RWPE1 (cell line): ENCODE measurements around the gene PF4V1.
A peak's percentile ranks its signal among the peaks of the same experiment; 100 is the strongest.

ENCODE experiments used
- CTCF ChIA-PET: fragments of 350-600 bp; sonication (Branson Sonifier 250); formaldehyde crosslinking; extraction: SDS; loops from one replicate; lab custom pipeline; 2021; lab: Yijun Ruan, JAX
- POLR2A ChIA-PET: fragments of 400-600 bp; formaldehyde crosslinking; extraction: SDS; loops from one replicate; lab custom pipeline; 2020; ENCODE audit warnings: antibody characterized with exemption; ENCODE audit not compliant: low non-redundant PET; lab: Yijun Ruan, JAX
- DNase-seq: peaks from one replicate; pipeline ENCODE4 v3.0.0; 2012; ENCODE audit warnings: low spot score
- H3K27ac ChIP-seq: fragments of 450-650 bp; 2 replicates; pipeline ENCODE4 v1.5.1; 2017
- CTCF ChIP-seq: fragments of 450-650 bp; conservative IDR thresholded peaks from 2 replicates; pipeline ENCODE4 v1.5.1; 2017; ENCODE audit warnings: low read depth, mild to moderate bottlenecking

The PF4V1 gene

GRCh38 chr4:73853246-73853704 is at the start of gene PF4V1:
Gene PF4V1 (plus strand): TSS chr4:73853296. CDS start chr4:73853363, 67 bp downstream.
- DNase-seq = no peak
- CTCF ChIA-PET = no interaction called here
- POLR2A ChIA-PET = no interaction called here
- TF ChIP-seq CTCF = no peak
- no peak within 1 kb of the TSS for H3K27ac ChIP-seq

GRCh38 chr4:73810191-73810590 is 42.9 kb upstream of the PF4V1 start:
- H3K27ac ChIP-seq = no peak overlapping the region
- DNase-seq = no peak
- CTCF ChIA-PET = interaction anchor here (0.6 kb wide), 1 partner anchor 137 kb away, joined by 3 read pairs; no protein-coding TSS in a partner anchor
- TF ChIP-seq CTCF = no peak
- POLR2A ChIA-PET = no interaction called here

GRCh38 chr4:73811841-73812240 is 41.3 kb upstream of the PF4V1 start:
- CTCF ChIA-PET = interaction anchor here (0.7 kb wide), 1 partner anchor 28 kb away, joined by 5 read pairs; no protein-coding TSS in a partner anchor
- no peak for DNase-seq
- no peak for TF ChIP-seq CTCF
- H3K27ac ChIP-seq = no peak overlapping the region
- POLR2A ChIA-PET = no interaction called here

GRCh38 chr4:73814679-73815078 is 38.4 kb upstream of the PF4V1 start:
- CTCF ChIA-PET = no interaction called here

GRCh38 chr4:73815145-73815544 is 38.0 kb upstream of the PF4V1 start:
- no peak for DNase-seq
- no peak for TF ChIP-seq CTCF
- CTCF ChIA-PET = no interaction called here
- POLR2A ChIA-PET = no interaction called here
- H3K27ac ChIP-seq = no peak overlapping the region

More at GRCh38 chr4:73814679-73815078, 38.4 kb upstream of the PF4V1 start:
- no peak overlapping the region for H3K27ac ChIP-seq
- no peak for DNase-seq
- POLR2A ChIA-PET = no interaction called here
- TF ChIP-seq CTCF = no peak

GRCh38 chr4:73816814-73817213 is 36.3 kb upstream of the PF4V1 start:
- ChIA-PET POLR2A (no interaction called here), CTCF (interaction anchor here (0.6 kb wide), 1 partner anchor 1977 kb away, joined by 4 read pairs; no protein-coding TSS in a partner anchor)
- peak; percentile 30 for DNase-seq
- no peak for TF ChIP-seq CTCF
- H3K27ac ChIP-seq = no peak overlapping the region
